H1 (cell line): ENCODE measurements around the gene TSKS. TPM values are rescaled to one million over a fixed set of nuclear protein-coding genes. Genes with fewer than 3 reads are reported as not detected.

Experiments
- CTBP2 ChIP-seq: IDR thresholded peaks from 2 replicates; pipeline ENCODE4 v1.7.0; 2011; ENCODE audit warnings: borderline replicate concordance, mild to moderate bottlenecking, moderate library complexity, mixed read lengths, low read length; ENCODE audit not compliant: insufficient read depth, insufficient read length
- GTF2F1 ChIP-seq: IDR thresholded peaks from 2 replicates; pipeline ENCODE4 v1.6.1; 2012; ENCODE audit warnings: low read depth, low read length, improper control_type of control experiment, borderline replicate concordance
- RNF2 ChIP-seq: fragments of 200-900, 300-1000 bp; sonication (generic); IDR thresholded peaks from 2 replicates; pipeline ENCODE4 v1.7.1; 2016; ENCODE audit warnings: borderline replicate concordance, low read depth, mild to moderate bottlenecking, antibody characterized with exemption, low read length; ENCODE audit not compliant: poor library complexity, severe bottlenecking; ENCODE audit errors: missing control alignments
- polyA plus RNA-seq, 7 experiments: library from polyadenylated mRNA; depleted of rRNA in 3 of 7; stranded (reverse) in 5 of 7; unstranded in 2 of 7; fragments of >200 nt in 5 of 7; fragments of 200-250 nt in 2 of 7; gene quantifications; 1 replicate in 5 of 7; 2 replicates in 1 of 7; 4 replicates in 1 of 7; pipeline versions ENCODE4 v1.2.1 to v1.2.3, GENCODE V29; 2011 to 2013; ENCODE audit warnings: missing spikeins in 2 of 7, mixed read lengths in 2 of 7
- total RNA-seq: library from RNA; stranded (reverse); fragmentation: NEBNext Ultra II Directional; extraction: Animal tissue kit (Norgen Biotek cat#: 25700); gene quantifications from 2 replicates; pipeline ENCODE4 v1.2.1, GENCODE V29; 2021
- TF ChIP-seq, protein P1 (sequence below): fragments of 300-600 bp; sonication (generic); IDR thresholded peaks from 2 replicates; pipeline ENCODE4 v1.7.1; 2012; ENCODE audit warnings: low read length, moderate library complexity, mild to moderate bottlenecking, inconsistent platforms; ENCODE audit not compliant: insufficient replicate concordance

Gene TSKS
- total and polyA plus RNA-seq, 2 of the 8 experiments (the other 6 are each of a cell fraction or from before 2014, with no cell fraction given), result 0.21 TPM; not detected in 1

DNA sequence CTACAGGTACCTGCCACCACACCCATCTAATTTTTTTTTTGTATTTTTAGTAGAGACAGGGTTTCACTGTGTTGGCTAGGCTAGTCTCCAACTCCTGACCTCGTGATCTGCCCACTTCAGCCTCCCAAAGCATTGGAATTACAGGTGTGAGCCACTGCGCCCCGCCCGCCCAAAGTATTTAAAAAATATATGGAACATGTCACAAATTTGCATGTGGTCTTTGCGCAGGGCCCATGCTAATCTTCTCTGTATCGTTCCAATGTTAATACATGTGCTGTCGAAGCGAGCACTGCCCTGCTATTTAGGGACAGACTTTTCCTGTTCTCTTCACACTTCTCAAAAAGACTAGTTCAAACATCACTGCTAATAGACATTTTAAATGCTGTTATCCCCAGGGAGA is 1.2 kb upstream of the TSKS start (continued):
- TF ChIP-seq RNF2 (no peak), CTBP2 (no peak), GTF2F1 (no peak)
- TF ChIP-seq, protein P1, sequence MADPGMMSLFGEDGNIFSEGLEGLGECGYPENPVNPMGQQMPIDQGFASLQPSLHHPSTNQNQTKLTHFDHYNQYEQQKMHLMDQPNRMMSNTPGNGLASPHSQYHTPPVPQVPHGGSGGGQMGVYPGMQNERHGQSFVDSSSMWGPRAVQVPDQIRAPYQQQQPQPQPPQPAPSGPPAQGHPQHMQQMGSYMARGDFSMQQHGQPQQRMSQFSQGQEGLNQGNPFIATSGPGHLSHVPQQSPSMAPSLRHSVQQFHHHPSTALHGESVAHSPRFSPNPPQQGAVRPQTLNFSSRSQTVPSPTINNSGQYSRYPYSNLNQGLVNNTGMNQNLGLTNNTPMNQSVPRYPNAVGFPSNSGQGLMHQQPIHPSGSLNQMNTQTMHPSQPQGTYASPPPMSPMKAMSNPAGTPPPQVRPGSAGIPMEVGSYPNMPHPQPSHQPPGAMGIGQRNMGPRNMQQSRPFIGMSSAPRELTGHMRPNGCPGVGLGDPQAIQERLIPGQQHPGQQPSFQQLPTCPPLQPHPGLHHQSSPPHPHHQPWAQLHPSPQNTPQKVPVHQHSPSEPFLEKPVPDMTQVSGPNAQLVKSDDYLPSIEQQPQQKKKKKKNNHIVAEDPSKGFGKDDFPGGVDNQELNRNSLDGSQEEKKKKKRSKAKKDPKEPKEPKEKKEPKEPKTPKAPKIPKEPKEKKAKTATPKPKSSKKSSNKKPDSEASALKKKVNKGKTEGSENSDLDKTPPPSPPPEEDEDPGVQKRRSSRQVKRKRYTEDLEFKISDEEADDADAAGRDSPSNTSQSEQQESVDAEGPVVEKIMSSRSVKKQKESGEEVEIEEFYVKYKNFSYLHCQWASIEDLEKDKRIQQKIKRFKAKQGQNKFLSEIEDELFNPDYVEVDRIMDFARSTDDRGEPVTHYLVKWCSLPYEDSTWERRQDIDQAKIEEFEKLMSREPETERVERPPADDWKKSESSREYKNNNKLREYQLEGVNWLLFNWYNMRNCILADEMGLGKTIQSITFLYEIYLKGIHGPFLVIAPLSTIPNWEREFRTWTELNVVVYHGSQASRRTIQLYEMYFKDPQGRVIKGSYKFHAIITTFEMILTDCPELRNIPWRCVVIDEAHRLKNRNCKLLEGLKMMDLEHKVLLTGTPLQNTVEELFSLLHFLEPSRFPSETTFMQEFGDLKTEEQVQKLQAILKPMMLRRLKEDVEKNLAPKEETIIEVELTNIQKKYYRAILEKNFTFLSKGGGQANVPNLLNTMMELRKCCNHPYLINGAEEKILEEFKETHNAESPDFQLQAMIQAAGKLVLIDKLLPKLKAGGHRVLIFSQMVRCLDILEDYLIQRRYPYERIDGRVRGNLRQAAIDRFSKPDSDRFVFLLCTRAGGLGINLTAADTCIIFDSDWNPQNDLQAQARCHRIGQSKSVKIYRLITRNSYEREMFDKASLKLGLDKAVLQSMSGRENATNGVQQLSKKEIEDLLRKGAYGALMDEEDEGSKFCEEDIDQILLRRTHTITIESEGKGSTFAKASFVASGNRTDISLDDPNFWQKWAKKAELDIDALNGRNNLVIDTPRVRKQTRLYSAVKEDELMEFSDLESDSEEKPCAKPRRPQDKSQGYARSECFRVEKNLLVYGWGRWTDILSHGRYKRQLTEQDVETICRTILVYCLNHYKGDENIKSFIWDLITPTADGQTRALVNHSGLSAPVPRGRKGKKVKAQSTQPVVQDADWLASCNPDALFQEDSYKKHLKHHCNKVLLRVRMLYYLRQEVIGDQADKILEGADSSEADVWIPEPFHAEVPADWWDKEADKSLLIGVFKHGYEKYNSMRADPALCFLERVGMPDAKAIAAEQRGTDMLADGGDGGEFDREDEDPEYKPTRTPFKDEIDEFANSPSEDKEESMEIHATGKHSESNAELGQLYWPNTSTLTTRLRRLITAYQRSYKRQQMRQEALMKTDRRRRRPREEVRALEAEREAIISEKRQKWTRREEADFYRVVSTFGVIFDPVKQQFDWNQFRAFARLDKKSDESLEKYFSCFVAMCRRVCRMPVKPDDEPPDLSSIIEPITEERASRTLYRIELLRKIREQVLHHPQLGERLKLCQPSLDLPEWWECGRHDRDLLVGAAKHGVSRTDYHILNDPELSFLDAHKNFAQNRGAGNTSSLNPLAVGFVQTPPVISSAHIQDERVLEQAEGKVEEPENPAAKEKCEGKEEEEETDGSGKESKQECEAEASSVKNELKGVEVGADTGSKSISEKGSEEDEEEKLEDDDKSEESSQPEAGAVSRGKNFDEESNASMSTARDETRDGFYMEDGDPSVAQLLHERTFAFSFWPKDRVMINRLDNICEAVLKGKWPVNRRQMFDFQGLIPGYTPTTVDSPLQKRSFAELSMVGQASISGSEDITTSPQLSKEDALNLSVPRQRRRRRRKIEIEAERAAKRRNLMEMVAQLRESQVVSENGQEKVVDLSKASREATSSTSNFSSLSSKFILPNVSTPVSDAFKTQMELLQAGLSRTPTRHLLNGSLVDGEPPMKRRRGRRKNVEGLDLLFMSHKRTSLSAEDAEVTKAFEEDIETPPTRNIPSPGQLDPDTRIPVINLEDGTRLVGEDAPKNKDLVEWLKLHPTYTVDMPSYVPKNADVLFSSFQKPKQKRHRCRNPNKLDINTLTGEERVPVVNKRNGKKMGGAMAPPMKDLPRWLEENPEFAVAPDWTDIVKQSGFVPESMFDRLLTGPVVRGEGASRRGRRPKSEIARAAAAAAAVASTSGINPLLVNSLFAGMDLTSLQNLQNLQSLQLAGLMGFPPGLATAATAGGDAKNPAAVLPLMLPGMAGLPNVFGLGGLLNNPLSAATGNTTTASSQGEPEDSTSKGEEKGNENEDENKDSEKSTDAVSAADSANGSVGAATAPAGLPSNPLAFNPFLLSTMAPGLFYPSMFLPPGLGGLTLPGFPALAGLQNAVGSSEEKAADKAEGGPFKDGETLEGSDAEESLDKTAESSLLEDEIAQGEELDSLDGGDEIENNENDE, result no peak
